Common myeloid progenitor, CD34-positive (primary cell): ENCODE measurements around the gene RBMS2.
"Not testable (repeated sequence)": the region's sequence is repeated elsewhere in the genome, so short reads cannot be mapped to it uniquely, and the experiment has no call there.

Experiments
- CTCF ChIA-PET: fragments of 350-600 bp; sonication (Branson Sonifier 250); formaldehyde crosslinking; loops from one replicate; lab custom pipeline; 2021; ENCODE audit warnings: antibody characterized with exemption; lab: Charles Lee
- POLR2A ChIA-PET: fragments of 350-600 bp; sonication (Branson Sonifier 250); formaldehyde crosslinking; loops from one replicate; lab custom pipeline; 2021; ENCODE audit warnings: antibody characterized with exemption; lab: Charles Lee
- DNase-seq, 3 donors: peaks; one replicate each; pipeline versions ENCODE4 v3.0.0 to v3.0.0-alpha.2; 2013
- H3K27ac ChIP-seq, 2 experiments: 1 replicate in 1 of 2; 2 replicates in 1 of 2; pipeline ENCODE4 v1.7.0; 2013; ENCODE audit warnings: inconsistent platforms in 2 of 2, low read length in 2 of 2, mild to moderate bottlenecking in 2 of 2, low read depth in 1 of 2, moderate library complexity in 1 of 2; ENCODE audit not compliant: severe bottlenecking in 2 of 2, insufficient read depth in 1 of 2, poor library complexity in 1 of 2
- H3K27me3 ChIP-seq, 5 experiments: replicated peaks in 2 of 5; 1 replicate in 3 of 5; 2 replicates in 2 of 5; pipeline versions ENCODE4 v1.6.1 to v1.7.0; 2013; ENCODE audit warnings: low read length in 4 of 5, mild to moderate bottlenecking in 2 of 5, moderate library complexity in 2 of 5, inconsistent platforms in 1 of 5; ENCODE audit not compliant: insufficient read depth in 5 of 5, control insufficient read depth in 4 of 5
- H3K36me3 ChIP-seq, 4 experiments: 1 replicate in 2 of 4; 2 replicates in 2 of 4; pipeline versions ENCODE4 v1.6.1 to v1.7.0; 2013; ENCODE audit warnings: low read length in 3 of 4, control low read depth in 1 of 4, mild to moderate bottlenecking in 1 of 4; ENCODE audit not compliant: control insufficient read depth in 4 of 4, insufficient read depth in 4 of 4
- H3K4me1 ChIP-seq, 4 experiments: 1 replicate in 3 of 4; 2 replicates in 1 of 4; pipeline versions ENCODE4 v1.6.1 to v1.7.1; 2013; ENCODE audit warnings: low read length in 3 of 4, mild to moderate bottlenecking in 3 of 4, control low read depth in 1 of 4, inconsistent platforms in 1 of 4, moderate library complexity in 1 of 4; ENCODE audit not compliant: control insufficient read depth in 4 of 4, insufficient read depth in 4 of 4; ENCODE audit errors: control extremely low read depth in 1 of 4
- H3K4me3 ChIP-seq, 7 experiments: 1 replicate in 4 of 7; 2 replicates in 3 of 7; pipeline versions ENCODE4 v1.5.1 to v1.7.0; 2013; ENCODE audit warnings: mild to moderate bottlenecking in 7 of 7, low read length in 6 of 7, moderate library complexity in 6 of 7, inconsistent platforms in 2 of 7, low read depth in 2 of 7, control low read depth in 1 of 7; ENCODE audit not compliant: insufficient read depth in 4 of 7, control insufficient read depth in 1 of 7; ENCODE audit errors: extremely low read depth in 1 of 7
- H3K9me3 ChIP-seq, 5 experiments: 1 replicate in 4 of 5; 2 replicates in 1 of 5; pipeline versions ENCODE4 v1.6.1 to v1.7.1; 2013; ENCODE audit warnings: low read length in 4 of 5, mild to moderate bottlenecking in 2 of 5, inconsistent platforms in 1 of 5, low read depth in 1 of 5, moderate library complexity in 1 of 5; ENCODE audit not compliant: control insufficient read depth in 4 of 5, insufficient read depth in 2 of 5; ENCODE audit errors: control extremely low read depth in 1 of 5
- WGBS: methylation state at CpG from one replicate; pipeline ENCODE4 v1.1.5; 2013; ENCODE audit not compliant: insufficient coverage; 5-methylcytosine and 5-hydroxymethylcytosine counted together

The RBMS2 gene

DNA sequence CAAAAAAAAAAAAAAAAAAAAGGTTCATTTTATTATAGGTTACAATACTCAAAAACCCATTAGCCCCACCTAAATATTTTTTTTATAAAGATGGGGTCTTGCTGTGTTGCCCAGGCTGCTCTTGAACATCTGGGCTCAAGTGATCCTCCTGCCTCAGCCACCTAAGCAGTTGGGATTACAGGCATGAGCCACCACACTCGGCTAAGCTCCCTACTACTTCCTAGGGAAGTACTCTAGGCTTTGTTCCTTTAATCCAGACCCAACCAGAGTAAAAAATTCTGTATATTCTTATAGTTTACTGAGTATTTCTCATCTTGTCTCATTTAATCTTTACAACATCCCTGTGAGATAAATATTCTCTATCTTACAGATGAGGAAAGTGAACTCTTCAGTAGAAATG, 50.7 kb downstream of the RBMS2 start:
- WGBS = no CpG with 5 or more reads among the region's 1 CpG
- no peak overlapping the region for H3K27ac ChIP-seq
- no peak for DNase-seq
- peaks cover 0 to 2% (median under 1%) of the 10 kb centered on the region in 4 experiments for H3K36me3 ChIP-seq
- POLR2A ChIA-PET = no interaction called here
- H3K4me3 ChIP-seq = no peak overlapping the region
- H3K27me3 ChIP-seq = no peaks in the 10 kb centered on the region
- no peaks in the 10 kb centered on the region for H3K9me3 ChIP-seq
- CTCF ChIA-PET = interaction anchor here (0.6 to 6.6 kb wide), 6 partner anchors 12 to 122 kb away, joined by 3 to 76 read pairs (median 14); partner anchors contain the start of gene RBMS2
- H3K4me1 ChIP-seq = peaks cover 4 to 45% (median 13%) of the 10 kb centered on the region in 4 experiments

DNA sequence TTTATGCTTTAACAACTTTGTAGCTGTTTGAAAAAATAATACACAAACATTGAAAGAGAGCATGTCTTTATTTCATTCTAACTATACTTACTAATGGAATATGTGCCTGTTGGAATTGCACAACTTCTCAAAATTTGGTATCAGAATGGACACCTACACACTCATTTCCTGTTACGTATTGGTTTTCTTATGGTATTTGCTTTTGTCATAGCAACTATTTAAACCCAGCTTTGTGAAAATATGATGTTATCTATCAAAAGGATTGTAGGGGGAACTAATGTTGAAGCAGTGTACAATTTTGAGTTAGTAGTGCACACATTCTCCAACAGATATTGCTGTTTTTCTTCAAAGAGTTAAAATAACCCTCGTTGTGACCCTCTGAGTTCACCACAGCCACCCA, 52.6 kb downstream of the RBMS2 start:
- no CpG with 5 or more reads among the region's 2 CpGs for WGBS
- ChIA-PET POLR2A (interaction anchor here (0.6 to 0.8 kb wide), 3 partner anchors 9 to 52 kb away, joined by 3 to 6 read pairs (median 3); partner anchors contain the start of gene RBMS2), CTCF (interaction anchor here (1.0 to 6.6 kb wide), 11 partner anchors 10 to 67 kb away, joined by 3 to 76 read pairs (median 6); no protein-coding TSS in a partner anchor)
- Histone ChIP-seq H3K4me1 (peaks cover 4 to 37% (median 12%) of the 10 kb centered on the region in 4 experiments), H3K9me3 (no peaks in the 10 kb centered on the region), H3K27me3 (no peaks in the 10 kb centered on the region), H3K36me3 (peaks cover 0 to 2% (median 0%) of the 10 kb centered on the region in 4 experiments), H3K4me3 (no peak overlapping the region), H3K27ac (peak overlapping the region; percentile 82 to 89)
- DNase-seq = peak; percentile 68 to 88 (median 83)

DNA sequence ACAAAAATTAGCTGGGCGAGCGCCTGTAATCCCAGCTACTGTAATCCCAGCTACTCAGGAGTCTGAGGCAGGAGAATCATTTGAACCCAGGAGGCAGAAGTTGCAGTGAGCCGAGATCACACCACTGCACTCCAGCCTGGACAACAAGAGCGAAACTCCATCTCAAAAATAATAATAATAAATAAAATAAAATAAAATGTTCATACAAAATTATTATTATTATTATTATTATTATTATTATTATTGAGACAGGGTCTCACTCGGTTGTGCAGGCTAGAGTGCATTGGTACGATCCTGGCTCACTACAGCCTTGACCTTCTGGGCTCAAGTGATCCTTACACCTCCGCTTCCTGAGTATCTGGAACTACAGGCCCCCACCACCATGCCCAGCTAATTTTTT, 55.6 kb downstream of the RBMS2 start:
- H3K27ac ChIP-seq, H3K27me3 ChIP-seq, DNase-seq, H3K36me3 ChIP-seq, H3K4me3 ChIP-seq, POLR2A ChIA-PET, H3K9me3 ChIP-seq: not testable (repeated sequence)
- H3K4me1 ChIP-seq = peaks cover 10 to 33% (median 22%) of the 10 kb centered on the region in 4 experiments
- CTCF ChIA-PET = interaction anchor here (1.0 to 6.6 kb wide), 2 partner anchors 9 to 63 kb away, joined by 4 to 76 read pairs; no protein-coding TSS in a partner anchor
- no CpG with 5 or more reads among the region's 7 CpGs for WGBS

DNA sequence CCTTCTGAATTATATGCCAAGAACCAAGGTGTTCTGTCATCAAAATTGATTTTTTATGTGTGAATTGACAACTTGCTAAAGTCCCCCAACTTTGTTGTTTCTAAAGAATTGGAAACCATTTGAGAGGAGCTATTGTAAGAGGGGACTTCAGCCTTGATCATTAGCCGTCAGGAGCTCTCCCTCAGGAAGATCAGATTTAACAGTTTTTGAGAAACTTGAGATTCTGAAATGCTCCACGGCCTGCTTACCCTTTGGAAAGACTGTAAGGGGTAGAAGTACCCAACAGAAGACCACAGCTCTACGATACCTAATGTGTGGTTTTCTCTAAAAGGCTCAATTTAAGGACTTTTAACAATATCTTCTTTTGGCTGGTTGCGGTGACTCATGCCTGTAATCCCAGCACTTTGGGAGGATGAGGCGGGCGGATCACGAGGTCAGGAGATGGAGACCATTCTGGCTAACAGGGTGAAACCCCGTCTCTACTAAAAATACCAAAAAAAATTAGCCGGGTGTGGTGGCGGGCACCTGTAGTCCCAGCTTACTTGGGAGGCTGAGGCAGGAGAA, 57.4 kb downstream of the RBMS2 start:
- no peaks in the 10 kb centered on the region for H3K36me3 ChIP-seq
- H3K27ac ChIP-seq = no peak overlapping the region
- WGBS = 79% methylated on average over 4 of the region's 10 CpGs
- ChIA-PET CTCF (interaction anchor here (0.7 to 4.1 kb wide), 3 partner anchors 10 to 16 kb away, joined by 3 to 57 read pairs (median 3); no protein-coding TSS in a partner anchor), POLR2A (no interaction called here)
- peaks cover 10 to 34% (median 25%) of the 10 kb centered on the region in 4 experiments for H3K4me1 ChIP-seq
- DNase-seq = no peak
- H3K27me3 ChIP-seq = no peaks in the 10 kb centered on the region
- no peaks in the 10 kb centered on the region for H3K9me3 ChIP-seq
- H3K4me3 ChIP-seq = no peak overlapping the region

DNA sequence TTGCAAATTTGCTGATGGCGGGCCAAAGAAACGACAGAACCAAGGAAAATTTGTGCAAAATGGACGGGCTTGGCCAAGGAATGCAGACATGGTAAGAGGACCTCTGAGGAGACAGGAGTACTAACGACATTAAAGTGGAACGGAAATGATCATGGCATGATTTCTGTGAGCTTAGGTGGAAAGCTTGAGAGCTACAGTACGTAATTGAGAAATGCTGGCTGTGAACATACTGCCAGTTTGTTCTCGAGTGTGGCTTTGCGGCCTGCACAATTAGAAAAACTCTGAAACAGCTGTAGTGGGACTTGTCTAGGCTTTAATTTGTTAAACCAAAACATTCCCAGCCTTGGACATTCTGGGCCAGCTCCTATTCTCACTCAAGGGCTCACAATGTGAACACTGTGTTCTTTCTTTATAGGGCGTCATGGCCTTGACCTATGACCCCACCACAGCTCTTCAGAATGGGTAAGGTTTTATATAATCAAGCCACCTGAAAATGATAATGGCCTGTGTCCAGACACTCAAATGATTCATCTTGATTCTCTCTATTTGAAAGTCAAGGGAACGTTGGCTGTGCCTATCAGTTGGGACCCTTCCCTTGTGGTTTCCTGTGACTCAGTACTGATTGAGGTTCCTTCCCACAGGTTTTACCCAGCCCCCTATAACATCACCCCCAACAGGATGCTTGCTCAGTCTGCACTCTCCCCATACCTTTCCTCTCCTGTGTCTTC, 60.0 kb downstream of the RBMS2 start:
- H3K36me3 ChIP-seq = no peaks in the 10 kb centered on the region
- no peaks in the 10 kb centered on the region for H3K27me3 ChIP-seq
- H3K27ac ChIP-seq = peak overlapping the region in 1 of 2 experiments; percentile 67
- POLR2A ChIA-PET = interaction anchor here (0.6 to 0.9 kb wide), 3 partner anchors 60 to 128 kb away, joined by 3 read pairs; partner anchors contain the start of gene RBMS2
- H3K4me3 ChIP-seq = peak overlapping the region in 2 of 7 experiments; percentile 1 to 12
- H3K9me3 ChIP-seq = no peaks in the 10 kb centered on the region
- CTCF ChIA-PET = interaction anchor here (1.0 to 4.1 kb wide), 9 partner anchors 11 to 91 kb away, joined by 3 to 57 read pairs (median 4); partner anchors contain the start of gene RBMS2
- DNase-seq = peak; percentile 82 to 93 (median 88)
- H3K4me1 ChIP-seq = peaks cover 10 to 27% (median 21%) of the 10 kb centered on the region in 4 experiments
- WGBS = 75% methylated on average over 10 of the region's 10 CpGs

DNA sequence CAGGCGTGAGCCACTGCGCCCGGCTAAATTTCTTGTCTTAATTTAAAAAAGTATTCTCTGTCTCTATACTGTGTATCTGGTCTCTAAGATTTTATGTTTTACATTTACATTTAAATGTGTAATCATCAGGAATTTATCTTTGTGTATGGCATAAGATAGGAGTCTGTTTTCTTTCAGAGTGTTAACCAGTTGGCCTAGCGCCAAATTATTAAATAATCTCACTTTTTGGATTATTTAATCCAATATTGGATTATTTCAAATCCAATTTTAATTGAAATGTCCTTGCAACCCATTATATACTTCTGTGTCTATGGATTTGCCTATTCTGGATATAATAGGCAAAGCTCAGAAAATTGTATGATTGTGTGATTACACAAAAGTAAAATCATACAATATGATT, 63.5 kb downstream of the RBMS2 start:
- Histone ChIP-seq H3K27ac (no peak overlapping the region), H3K9me3 (no peaks in the 10 kb centered on the region), H3K4me1 (peaks cover 10 to 27% (median 22%) of the 10 kb centered on the region in 4 experiments), H3K27me3 (no peaks in the 10 kb centered on the region), H3K4me3 (no peak overlapping the region), H3K36me3 (peaks cover 5 to 21% (median 14%) of the 10 kb centered on the region in 4 experiments)
- ChIA-PET CTCF (interaction anchor here (1.1 to 22.4 kb wide), 4 partner anchors 10 to 67 kb away, joined by 3 to 350 read pairs (median 12); partner anchors contain the start of gene RBMS2), POLR2A (interaction anchor here (0.7 kb wide), 1 partner anchor 9 kb away, joined by 6 read pairs; no protein-coding TSS in a partner anchor)
- no CpG with 5 or more reads among the region's 4 CpGs for WGBS
- DNase-seq = no peak
